Gastroesophageal sphincter (tissue), 4 donors: ENCODE results near the gene ARF3. TPM values are rescaled to one million over a fixed set of nuclear protein-coding genes. Genes with fewer than 3 reads are reported as not detected.

Source experiments
- ATAC-seq: fragments of 150-250 bp; one replicate; pipeline ENCODE4 v1.9.1; 2016; ENCODE audit warnings: mild to moderate bottlenecking, moderate library complexity
- H3K27ac ChIP-seq, 4 donors: fragments of 200-600 bp; sonication (generic) in 3 of 4; 1 replicate in 3 of 4; 2 replicates in 1 of 4; pipeline ENCODE4 v1.5.1; 2016 to 2019
- H3K27me3 ChIP-seq: fragments of 200-600 bp; sonication (generic); one replicate; pipeline ENCODE4 v1.5.1; 2019
- H3K36me3 ChIP-seq, 2 donors: fragments of 200-600 bp; sonication (generic); one replicate each; pipeline ENCODE4 v1.5.1; 2019; ENCODE audit warnings: control low read depth in 1 of 2
- H3K4me1 ChIP-seq, 3 donors: fragments of 200-600 bp; sonication (generic); 1 replicate in 2 of 3; 2 replicates in 1 of 3; pipeline ENCODE4 v1.5.1; 2016 to 2019; ENCODE audit warnings: control low read depth in 2 of 3
- H3K4me3 ChIP-seq, 2 donors: fragments of 200-600 bp; sonication (generic); one replicate each; pipeline ENCODE4 v1.5.1; 2019; ENCODE audit warnings: mild to moderate bottlenecking in 1 of 2, moderate library complexity in 1 of 2
- H3K9me3 ChIP-seq, 3 donors: fragments of 200-600 bp; sonication (generic); one replicate each; pipeline ENCODE4 v1.5.1; 2017 to 2019; ENCODE audit warnings: control low read depth in 2 of 3
- EP300 ChIP-seq: sonication (generic); formaldehyde crosslinking; IDR thresholded peaks from one replicate; pipeline ENCODE4 v1.6.1; 2017; ENCODE audit warnings: antibody characterized with exemption, mild to moderate bottlenecking
- POLR2A ChIP-seq, 2 donors: fragments of 450-650 bp; IDR thresholded peaks; one replicate each; pipeline ENCODE4 v1.6.1; 2017; ENCODE audit warnings: antibody characterized with exemption in 2 of 2, mild to moderate bottlenecking in 2 of 2, moderate library complexity in 1 of 2
- POLR2AphosphoS5 ChIP-seq: sonication (generic); formaldehyde crosslinking; IDR thresholded peaks from one replicate; pipeline ENCODE4 v1.6.1; 2017; ENCODE audit warnings: antibody characterized with exemption
- WGBS, 2 donors: methylation state at CpG; one replicate each; pipeline ENCODE4 v1.1.5; 2018; ENCODE audit warnings: low coverage in 1 of 2; 5-methylcytosine and 5-hydroxymethylcytosine counted together
- total RNA-seq, 4 donors: library from RNA; depleted of rRNA; stranded (reverse); fragments of >200 nt; gene quantifications; one replicate each; pipeline ENCODE4 v1.1.0, GENCODE V29; 2016
- TF ChIP-seq, protein P1 (sequence below), 4 experiments: fragments of 200-600 bp in 2 of 4; fragments of 450-650 bp in 2 of 4; sonication (generic) in 1 of 4; IDR thresholded peaks; one replicate each; pipeline ENCODE4 v1.5.1; 2017 to 2019; ENCODE audit warnings: antibody characterized with exemption in 4 of 4, mild to moderate bottlenecking in 2 of 4, moderate library complexity in 2 of 4

Gene ARF3
- total RNA-seq, 4 donors from 2014 or later = 52.6 to 91.6 (median 83.1) TPM

GRCh38 chr12:48980953-48981756 lies 23.9 kb upstream of the ARF3 start:
- Histone ChIP-seq H3K27ac (no peak overlapping the region), H3K4me1 (peaks cover 0 to 44% (median 38%) of the 10 kb centered on the region in 3 donors), H3K36me3 (no peaks in the 10 kb centered on the region), H3K9me3 (no peaks in the 10 kb centered on the region), H3K4me3 (peak overlapping the region in 1 of 2 donors; percentile 42), H3K27me3 (peaks cover 95% of the 10 kb centered on the region)
- TF ChIP-seq EP300 = no peak
- TF ChIP-seq, protein P1, sequence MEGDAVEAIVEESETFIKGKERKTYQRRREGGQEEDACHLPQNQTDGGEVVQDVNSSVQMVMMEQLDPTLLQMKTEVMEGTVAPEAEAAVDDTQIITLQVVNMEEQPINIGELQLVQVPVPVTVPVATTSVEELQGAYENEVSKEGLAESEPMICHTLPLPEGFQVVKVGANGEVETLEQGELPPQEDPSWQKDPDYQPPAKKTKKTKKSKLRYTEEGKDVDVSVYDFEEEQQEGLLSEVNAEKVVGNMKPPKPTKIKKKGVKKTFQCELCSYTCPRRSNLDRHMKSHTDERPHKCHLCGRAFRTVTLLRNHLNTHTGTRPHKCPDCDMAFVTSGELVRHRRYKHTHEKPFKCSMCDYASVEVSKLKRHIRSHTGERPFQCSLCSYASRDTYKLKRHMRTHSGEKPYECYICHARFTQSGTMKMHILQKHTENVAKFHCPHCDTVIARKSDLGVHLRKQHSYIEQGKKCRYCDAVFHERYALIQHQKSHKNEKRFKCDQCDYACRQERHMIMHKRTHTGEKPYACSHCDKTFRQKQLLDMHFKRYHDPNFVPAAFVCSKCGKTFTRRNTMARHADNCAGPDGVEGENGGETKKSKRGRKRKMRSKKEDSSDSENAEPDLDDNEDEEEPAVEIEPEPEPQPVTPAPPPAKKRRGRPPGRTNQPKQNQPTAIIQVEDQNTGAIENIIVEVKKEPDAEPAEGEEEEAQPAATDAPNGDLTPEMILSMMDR (IDR thresholded peaks at IDR 0.05) = no peak
- TF ChIP-seq POLR2AphosphoS5 = no peak
- TF ChIP-seq POLR2A (IDR thresholded peaks at IDR 0.05) = no peak
- ATAC-seq = no peak
- WGBS, 2 donors = 2% methylated on average over 10 of the region's 91 CpGs; no CpG with 5 or more reads in 1 of the 2 donors

DNA sequence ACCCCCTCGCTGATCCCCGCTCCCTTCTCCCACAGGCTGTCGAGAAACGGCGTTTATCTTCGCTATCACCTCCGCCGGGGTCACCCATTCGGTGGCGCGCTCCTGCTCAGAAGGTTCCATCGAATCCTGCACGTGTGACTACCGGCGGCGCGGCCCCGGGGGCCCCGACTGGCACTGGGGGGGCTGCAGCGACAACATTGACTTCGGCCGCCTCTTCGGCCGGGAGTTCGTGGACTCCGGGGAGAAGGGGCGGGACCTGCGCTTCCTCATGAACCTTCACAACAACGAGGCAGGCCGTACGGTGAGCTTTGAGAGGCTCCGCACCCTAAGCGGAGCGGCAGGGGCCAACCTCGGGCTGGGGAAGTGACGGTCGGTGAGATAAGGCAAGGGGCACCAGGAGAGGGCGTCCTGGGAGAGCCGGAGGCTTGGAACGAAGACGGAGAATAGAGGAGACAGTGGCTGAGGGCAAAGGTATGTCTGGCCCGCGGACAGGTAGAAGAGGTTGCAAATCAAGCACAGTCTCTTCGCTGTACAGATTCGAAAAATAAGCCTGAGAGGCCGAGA lies 23.2 kb upstream of the ARF3 start:
- H3K4me1 ChIP-seq = peaks cover 0 to 44% (median 38%) of the 10 kb centered on the region in 3 donors
- H3K36me3 ChIP-seq = no peaks in the 10 kb centered on the region
- peaks cover 93% of the 10 kb centered on the region for H3K27me3 ChIP-seq
- no peak for ATAC-seq
- 1 to 4% methylated on average over 7 to 12 of the region's 46 CpGs for WGBS, 2 donors
- no peaks in the 10 kb centered on the region for H3K9me3 ChIP-seq
- H3K27ac ChIP-seq = no peak overlapping the region
- TF ChIP-seq POLR2AphosphoS5 = no peak
- no peak for TF ChIP-seq POLR2A (IDR thresholded peaks at IDR 0.05)
- TF ChIP-seq, protein P1 (IDR thresholded peaks at IDR 0.05) = no peak
- TF ChIP-seq EP300 = no peak
- H3K4me3 ChIP-seq = peak overlapping the region in 1 of 2 donors; percentile 42

- Histone ChIP-seq H3K4me3 (peak overlapping the region in 1 of 2 donors; percentile 42), H3K36me3 (no peaks in the 10 kb centered on the region), H3K27ac (no peak overlapping the region), H3K4me1 (peaks cover 0 to 44% (median 38%) of the 10 kb centered on the region in 3 donors), H3K9me3 (no peaks in the 10 kb centered on the region), H3K27me3 (peaks cover 96% of the 10 kb centered on the region)
- 0% methylated on average over 1 to 7 of the region's 55 CpGs for WGBS, 2 donors
- TF ChIP-seq EP300 (no peak), POLR2AphosphoS5 (no peak), POLR2A (IDR thresholded peaks at IDR 0.05) (no peak)
- TF ChIP-seq, protein P1 (IDR thresholded peaks at IDR 0.05) = no peak
- no peak for ATAC-seq
Observed at GRCh38 chr12:48979602-48980388, 22.5 kb upstream of the ARF3 start.

DNA sequence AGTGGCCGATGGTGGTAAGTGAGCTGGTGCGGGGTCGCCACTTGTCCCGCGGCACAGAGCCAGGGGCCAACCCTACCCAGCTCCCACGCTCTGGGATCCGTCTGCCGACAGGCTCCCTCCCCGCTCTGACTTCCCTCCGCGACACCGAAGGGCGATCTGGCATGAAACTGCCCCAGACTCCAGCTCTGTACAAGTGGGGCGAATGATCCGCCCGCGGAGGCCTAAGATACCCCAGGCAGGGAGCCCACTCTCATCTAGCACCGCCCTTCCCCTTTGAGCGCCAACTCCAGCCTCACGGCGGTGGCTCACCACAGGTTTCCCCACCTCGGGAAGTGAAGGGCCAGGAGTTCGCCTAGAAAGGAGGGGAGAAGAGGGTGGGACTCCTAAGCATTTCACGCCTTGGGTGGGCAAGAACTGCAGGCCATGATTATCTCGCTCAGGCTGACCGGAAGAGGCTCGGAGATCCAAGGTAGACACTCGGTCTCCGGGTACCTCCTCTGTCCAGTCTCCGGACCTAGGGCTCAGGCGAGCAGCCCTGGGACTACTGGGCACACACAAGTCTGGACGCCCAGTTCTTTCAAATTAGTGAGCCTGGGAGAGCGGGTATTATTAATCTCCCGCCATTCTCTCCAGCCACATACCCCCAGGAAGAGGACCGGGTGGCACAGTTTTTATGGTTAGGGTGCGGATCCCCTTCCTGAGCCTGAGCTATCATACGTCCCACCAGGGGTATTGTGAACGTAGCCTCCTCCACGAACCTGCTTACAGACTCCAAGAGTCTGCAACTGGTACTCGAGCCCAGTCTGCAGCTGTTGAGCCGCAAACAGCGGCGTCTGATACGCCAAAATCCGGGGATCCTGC lies 21.7 kb upstream of the ARF3 start:
- H3K4me3 ChIP-seq = peak overlapping the region in 1 of 2 donors; percentile 42
- 0 to 7% methylated on average over 2 to 9 of the region's 45 CpGs for WGBS, 2 donors
- no peak for TF ChIP-seq POLR2AphosphoS5
- no peak for TF ChIP-seq POLR2A (IDR thresholded peaks at IDR 0.05)
- TF ChIP-seq, protein P1 (IDR thresholded peaks at IDR 0.05) = no peak
- no peak for TF ChIP-seq EP300
- no peaks in the 10 kb centered on the region for H3K9me3 ChIP-seq
- no peak for ATAC-seq
- H3K27me3 ChIP-seq = peaks cover 98% of the 10 kb centered on the region
- no peaks in the 10 kb centered on the region for H3K36me3 ChIP-seq
- peaks cover 0 to 44% (median 38%) of the 10 kb centered on the region in 3 donors for H3K4me1 ChIP-seq
- no peak overlapping the region for H3K27ac ChIP-seq
